ENCODE results near the gene UNC5B.
A peak's percentile ranks its signal among the peaks of the same experiment; 100 is the strongest.

UNC5B gene

DNA sequence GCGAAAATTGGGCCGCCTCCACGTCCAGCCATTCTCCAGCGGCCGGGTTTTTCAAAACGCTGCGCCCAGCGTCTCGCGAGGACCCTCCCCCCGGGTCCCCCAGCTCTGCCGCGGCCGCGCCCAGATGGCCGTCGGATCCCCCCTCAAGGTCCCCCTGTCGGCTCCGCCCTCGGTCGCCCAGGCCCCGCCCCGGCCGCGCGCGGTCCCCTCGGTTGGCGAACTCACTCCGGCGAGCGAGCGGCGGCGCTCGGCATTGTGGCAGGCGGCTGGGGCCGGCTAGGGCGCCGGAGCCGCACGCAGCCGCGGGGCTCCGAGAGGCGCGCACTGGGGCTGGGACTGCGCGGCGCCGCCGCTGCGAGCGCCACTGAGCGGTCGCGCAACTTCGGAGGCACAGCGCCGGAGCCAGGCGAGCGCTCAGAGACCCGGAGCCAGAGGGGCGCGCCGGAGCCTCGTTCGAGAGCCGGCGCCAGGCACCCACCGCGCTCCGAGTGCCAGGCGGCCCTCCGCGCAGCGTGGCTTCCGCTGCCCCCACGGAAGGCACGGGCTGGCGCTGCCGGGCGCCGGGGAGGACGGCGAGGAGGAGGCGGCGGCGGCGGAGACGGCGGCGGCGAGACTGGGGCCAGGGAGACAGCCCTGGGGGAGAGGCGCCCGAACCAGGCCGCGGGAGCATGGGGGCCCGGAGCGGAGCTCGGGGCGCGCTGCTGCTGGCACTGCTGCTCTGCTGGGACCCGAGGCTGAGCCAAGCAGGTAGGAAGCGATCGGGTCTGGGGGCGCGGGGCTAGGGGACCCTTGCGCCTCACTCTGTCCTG is at the start of gene UNC5B:
TSS of gene UNC5B (plus strand) at position 253 of the 809 bp plus-strand sequence. CDS start at position 669, 416 bp downstream.
- DNase-seq: peak; percentile 67

DNA sequence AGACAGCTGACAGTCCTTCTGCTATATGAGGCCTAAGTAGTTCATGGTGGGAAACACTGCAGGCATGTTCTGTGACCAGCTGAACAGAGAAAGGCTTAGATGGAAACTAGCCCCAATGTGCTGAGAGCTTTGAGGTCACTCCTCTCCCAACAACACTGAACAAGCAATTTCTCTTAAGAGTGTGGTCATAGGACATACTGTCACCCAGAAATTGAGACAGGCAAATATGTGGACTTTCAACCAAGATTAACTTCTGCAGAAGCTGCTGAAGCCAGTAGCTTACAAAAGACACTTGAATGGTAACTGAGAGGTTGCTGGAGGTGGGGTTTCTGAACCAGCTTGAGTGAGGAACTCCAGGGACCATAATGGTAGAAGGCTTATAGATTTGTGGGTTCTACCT is 38.9 kb upstream of the UNC5B start:
- DNase-seq: no peak

DNA sequence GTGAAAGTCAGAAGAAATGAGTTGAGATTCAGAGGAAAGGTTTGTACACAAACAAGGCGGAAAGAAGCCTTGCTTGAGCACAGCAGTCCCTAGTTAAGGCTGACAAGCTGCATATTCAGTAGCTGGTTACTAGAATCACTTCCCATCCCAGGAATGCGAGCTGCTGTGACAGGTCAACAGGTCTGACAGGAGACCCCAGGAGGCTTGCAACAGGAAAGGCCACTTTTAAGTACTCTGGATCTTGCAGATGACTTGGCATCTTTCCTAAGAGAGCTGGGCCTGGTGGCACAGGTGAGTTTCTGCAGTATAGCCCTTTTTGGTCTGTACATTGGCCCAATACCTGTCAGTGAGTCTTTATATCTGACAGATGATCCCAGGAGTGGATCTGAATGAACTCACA is 35.7 kb upstream of the UNC5B start:
- DNase-seq: no peak

DNA sequence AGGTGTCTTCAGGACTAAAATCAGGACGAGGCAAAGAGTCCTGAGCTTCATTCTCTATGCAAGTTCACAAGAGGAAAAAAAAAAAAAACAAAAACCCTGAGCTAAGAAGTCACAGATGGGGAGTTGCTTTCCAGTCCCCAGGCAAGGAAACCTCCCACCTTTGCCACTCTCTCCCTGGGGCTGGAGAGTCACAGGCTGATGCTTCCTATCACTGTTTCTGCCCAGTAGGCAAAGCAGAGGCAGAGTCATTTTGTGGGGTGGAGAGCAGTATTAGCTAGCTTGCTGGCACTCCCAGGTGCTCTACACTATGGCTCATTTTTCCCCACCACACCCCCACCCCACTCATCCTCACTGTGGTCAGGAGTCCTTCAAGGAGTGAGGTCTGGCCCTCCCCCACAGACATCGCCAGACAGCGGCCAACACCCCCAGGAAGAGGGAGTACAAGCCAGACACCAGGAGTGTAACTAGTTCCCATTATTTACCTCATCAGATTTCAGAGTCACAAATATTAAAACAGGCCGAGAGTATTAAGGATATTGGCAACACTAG is 34.6 kb upstream of the UNC5B start:
- DNase-seq: no peak

DNA sequence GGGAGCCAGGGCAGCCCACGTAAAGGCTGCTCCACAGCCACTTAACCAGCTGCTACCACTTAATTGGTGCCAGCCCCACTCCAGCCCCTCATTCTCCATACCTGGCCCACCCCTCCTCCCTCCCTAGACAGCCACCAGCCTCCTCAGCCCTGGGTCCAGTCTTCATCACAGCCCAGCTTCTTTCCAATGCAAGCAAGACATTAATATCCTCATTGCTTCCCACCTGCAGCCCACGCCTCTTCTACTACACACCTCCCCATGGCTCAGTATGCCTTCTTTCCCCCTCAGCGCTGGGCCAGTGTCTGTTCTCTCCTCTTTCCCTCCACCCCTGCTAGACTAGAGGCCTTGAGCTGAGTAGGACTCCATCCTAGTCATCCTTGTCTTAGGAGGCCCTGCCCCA is 33.5 kb upstream of the UNC5B start:
- DNase-seq: no peak

DNA sequence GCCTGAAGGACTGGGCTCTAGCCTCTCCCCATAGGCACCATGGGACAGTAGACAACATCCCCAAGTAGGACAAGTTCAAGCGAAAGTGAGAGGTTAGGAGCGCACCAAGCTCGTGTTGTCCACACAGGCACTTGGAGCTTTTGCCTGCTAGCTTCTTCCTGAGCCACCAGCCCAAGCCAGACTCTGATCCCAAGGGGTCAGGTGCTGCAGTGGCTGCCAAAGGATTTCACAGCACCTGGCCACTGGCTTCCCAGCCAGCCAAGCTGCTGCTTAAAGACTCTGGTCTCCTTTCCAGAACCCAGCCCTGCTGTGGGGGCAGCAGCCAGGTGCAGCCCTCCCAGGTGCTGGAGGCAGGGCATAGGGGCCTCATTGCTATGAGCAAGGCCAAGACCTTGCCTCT is 33.0 kb upstream of the UNC5B start:
- no peak for DNase-seq

DNA sequence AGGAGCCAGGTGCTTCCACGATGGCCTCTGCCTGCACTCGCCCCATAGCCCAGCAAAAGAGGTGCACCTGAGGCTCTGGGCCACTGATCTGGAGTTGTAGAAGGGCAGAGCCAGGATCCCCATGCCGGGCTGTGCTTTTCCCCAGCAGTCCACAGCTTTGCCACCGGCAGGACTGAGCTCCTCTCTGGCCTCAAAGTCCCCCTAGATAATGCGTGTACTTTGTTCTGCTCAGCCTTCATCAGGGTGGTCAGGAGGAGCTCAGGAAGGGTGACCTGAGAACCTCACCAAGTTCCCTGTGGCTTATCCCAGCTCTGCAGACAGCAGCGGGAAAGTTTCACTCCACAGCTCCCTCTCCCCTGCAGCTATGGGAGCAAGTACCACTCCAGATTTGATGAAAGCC is 27.9 kb upstream of the UNC5B start:
- no peak for DNase-seq

DNA sequence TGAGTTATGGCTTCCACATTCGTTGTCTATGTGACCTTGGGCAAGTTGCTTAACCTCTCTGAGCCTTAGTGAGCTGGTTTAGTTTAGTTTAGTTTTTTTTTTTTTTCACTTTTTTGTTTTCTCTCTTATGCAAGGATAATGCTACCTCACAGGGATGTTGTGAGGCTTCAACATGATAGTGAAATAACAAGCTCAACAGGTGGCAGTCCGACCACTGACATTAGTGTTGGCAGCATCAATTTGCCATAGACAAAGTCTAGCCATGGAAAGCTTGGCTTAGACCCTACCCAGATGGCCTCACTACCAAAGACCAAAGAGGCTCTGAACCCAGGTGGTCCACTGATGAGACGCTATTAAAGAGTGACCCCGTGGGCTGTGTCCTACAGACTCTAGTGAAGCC is 27.2 kb upstream of the UNC5B start:
- no peak for DNase-seq

DNA sequence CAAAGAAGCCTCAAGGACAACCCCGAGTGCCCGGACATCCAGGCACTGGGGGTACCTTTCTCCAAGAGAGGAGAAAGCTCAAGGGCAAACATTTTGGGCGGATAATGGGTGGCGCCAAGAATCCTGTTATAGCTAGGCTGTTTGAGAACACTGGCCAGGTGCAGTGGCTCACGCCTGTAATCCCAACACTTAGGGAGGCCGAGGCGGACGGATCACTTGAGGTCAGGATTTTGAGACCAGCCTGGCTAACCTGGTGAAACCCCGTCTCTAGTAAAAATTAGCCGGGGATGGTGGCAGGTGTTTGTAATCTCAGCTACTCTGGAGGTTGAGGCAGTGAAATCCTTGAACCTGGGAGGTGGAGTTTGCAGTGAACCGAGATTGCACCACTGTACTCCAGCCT is 25.2 kb upstream of the UNC5B start:
- DNase-seq: no peak

DNA sequence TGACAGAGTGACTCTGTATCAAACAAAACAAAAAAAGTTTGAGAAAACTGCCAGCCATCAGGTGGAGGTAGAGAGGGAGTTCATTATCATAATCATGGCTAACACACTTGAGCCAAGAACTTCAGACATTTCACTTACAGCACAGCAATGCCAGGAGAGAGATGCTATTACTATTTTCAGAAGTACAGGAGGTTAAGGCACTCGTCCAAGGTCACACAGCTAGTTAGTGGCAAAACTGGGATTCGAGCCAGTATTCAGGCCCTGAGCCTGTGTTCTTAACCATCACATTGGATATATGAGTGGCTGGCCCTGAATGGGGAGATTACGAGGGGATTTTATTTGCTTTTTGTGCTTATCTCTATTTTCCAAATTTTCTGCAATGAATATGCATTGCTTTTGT is 24.8 kb upstream of the UNC5B start:
- no peak for DNase-seq

DNA sequence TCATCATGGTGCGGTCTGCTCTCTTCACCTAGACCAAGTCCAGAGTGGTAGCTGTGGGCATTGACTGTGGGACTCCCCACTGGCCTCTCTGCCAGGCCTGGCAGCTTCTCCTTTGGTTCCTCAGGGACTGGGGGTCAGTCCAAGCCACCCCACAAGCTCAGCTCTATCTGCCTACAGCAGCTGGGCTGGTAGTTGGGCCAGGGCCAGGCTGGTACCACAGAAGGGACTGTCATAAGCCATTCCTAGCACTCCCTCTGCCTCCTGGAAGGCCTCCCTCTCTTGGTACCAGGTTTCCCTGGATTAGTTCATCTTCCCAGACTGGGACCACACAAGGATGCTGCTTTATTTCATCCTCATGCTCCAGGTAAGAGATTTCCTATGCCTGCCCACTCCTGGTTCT is 24.2 kb upstream of the UNC5B start:
- no peak for DNase-seq

DNA sequence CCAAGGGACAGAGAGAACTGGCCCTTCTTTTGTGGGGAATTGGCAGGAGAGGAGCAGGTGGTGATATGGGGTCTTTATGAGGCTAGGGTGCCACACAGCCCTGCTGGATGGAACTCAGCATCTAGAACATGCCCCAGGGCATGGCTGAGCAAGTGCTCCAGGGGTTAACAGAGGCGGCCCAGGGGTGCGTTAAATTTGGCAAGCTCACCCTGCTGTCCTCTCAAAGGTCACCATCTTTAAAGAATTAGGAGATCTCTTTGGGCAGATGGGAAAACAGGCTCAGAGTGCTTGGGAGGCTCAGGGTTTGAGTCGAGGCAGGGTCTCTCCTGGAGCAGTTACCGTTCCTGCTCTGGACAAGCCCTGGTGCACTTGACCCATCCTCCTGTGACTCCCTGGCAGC is 21.4 kb upstream of the UNC5B start:
- no peak for DNase-seq

DNA sequence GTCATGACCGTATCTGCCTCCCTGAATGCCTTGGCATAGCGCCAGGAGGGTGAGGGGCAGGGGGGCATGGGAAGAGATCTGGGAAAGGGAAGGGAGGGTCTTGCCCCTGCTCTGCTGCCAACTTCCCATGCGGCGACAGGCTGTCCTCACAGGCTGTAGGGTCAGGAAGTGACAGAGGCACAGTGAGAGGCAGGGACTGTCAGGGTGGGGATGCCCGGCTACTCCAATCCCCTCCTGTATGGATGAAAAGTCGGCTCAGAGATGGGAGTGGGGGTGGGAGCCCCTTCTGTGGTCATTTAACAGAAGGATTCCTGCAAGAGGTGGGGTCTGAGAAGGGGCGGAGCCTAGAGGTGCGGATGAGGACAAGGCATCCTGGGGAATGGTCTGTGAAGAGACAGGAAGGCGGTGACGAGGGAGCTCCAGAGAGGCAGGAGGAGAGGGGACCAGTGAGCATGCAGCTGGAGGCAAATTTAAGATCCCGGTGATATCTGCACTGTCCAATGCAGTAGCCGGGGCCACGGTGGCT is 20.8 kb upstream of the UNC5B start:
- DNase-seq: no peak

DNA sequence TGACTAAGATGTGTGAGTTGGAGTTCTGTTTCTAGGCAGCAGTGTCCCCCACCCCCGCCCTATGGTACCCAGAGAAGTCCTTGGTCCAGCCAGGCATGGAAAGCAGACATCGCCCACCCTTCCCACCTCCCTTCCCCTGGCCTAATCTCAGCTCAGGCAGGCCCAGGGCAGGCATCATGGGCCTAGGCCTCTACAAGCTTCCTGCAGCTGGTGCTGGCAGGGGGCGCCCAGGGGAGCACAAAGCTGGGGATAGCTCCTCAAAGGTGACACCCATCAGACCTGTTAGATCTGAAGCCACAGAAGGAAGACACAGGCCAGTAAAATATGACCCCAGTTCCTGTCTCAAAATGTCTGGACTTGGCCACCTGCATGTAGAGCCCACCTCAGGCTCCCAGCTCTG is 18.9 kb upstream of the UNC5B start:
- DNase-seq: no peak

DNA sequence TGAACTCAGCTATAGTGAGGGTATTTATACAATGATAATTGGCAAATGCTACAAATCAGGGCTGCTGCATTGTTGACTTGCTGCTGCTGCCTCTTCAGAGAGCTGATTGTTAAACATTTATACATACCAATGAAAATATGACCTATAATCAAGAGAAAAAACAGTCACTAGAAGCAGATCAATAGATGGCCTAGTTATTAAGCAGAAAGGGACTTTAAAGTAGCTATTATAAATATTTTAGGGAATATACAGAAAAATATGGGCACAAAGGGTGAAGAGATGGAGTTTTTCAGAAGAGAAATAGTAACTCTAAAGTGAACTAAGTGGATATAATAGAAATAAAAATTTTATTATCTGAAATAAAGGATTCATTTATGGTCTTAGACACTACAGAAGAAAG is 14.4 kb upstream of the UNC5B start:
- DNase-seq: no peak

DNA sequence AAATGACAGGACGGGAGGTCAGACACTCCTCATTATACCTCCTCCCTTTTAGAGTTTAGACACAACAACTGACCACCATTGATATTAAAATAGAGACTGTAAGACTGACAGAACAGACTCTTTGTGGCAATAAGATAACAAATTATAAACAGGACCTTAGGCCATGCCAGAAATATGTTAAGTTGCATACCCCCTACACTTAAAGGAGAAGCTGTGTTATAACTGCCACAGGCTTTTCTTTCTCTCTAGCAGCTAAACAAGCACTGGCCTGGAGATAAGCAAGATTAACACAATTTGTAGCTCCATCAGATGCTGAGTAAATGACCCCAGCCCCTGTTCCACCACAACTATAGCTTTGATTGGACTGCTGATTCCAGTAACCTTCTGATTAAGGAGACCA is 10.5 kb upstream of the UNC5B start:
- DNase-seq: no peak

DNA sequence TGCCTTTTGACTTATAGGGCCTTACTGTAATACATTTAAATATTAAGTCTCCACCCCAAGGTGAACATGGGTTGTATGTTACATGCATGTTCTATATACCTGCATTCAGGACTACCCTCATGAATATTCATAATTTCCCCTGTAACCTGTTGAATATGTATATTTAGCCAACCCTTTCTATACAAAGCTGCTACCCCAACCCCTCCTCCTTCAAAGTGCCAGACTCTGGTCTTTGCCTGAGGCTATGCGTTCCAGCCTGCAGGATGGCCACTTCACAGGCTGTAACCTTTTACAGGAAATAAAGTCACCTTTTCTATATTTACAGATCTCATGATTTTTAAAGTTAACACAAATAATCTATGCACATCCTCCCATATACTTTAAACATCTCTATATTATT is 10.1 kb upstream of the UNC5B start:
- DNase-seq: no peak

DNA sequence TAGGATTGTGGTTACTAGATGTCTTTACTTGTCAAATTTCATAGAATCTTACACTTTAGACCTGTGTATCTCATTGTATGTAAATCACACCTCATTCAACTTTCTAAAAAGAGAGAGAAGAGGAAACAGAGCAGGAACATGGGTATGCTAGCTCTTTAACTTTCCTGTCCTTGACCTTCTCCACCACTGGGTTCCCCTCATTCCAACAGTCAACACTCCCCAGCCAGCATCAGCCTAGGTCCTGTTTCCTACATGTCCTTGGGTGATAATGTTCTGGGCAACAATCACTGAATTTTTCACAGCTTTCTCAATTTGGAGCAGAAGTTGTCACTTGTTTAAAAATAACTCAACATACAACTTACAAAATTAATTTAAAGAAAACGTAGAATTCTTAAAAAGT is 9.2 kb upstream of the UNC5B start:
- no peak for DNase-seq

DNA sequence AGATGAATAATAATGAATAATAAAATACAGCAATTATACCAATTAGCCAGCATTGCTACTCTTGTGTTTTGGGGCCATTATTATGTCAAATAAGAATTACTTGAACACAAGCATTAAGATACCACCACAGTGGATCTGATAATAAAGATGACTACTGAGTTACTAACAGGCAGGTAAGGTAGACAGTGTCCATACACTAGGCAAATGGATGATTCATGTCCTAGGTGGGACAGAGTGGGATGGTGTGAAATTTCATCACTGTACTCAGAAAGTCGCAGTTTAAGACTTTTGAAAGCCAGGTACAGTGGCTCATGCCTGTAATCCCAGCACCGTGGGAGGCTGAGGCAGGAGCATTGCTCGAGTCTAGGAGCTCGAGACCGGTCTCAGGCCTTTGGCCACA is 8.7 kb upstream of the UNC5B start:
- no peak for DNase-seq

DNA sequence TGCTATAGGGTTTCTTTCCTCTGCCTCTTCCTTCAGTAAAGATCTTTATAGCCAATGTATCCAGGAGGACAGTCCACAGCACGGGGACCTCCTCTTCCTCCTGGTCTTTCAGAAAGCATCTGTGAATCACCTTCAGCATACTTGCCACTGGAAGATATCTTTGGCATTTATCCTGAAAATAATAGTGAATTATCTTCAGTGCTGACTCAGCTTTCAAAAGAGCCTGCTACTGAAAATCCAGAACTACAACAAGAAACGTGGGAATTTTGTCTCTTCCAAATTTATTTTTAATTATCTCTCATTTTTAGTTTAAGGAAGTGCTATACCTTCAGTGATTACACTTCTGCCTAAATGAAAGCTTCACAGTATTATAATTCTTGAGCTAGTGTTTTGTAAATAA is 7.6 kb upstream of the UNC5B start:
- no peak for DNase-seq

DNA sequence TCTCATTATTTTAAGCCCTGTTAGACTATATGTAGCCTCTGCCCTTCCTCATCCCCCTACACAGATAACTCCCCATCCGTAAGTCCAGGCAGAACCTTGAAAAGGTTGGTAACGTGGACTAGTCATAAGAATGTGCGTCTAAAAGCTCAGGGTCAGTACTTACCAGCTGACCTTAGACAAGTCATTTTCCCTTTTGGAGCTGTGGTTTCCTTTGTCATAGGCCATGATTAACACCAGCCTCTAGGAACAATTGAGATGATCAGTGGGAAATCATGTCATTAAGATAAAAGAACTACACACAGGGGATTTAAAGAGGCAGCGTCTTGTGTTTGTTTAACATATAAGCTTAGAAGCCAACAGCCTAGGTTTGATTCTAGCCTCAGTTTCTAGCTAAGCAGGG is 6.9 kb upstream of the UNC5B start:
- no peak for DNase-seq

DNA sequence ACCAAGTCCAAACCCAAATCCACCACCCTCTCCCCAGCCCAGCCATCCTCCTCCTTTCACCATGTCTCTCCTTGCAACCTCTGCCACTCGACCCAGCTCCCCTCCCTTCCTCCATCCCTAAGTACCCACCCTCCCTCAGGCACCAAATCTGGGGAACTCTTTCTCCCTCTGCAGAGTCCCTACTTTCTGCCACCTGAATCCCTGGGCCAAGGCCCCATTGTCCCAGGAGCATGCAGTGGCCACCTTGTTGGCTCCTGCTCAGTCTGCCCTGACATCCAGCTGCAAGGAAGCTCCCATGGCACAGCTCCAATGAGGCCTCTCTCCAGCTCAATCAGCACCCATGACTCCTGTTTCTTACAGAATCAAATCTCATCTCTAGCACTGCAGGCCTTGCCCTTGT is 5.5 kb upstream of the UNC5B start:
- DNase-seq: no peak

DNA sequence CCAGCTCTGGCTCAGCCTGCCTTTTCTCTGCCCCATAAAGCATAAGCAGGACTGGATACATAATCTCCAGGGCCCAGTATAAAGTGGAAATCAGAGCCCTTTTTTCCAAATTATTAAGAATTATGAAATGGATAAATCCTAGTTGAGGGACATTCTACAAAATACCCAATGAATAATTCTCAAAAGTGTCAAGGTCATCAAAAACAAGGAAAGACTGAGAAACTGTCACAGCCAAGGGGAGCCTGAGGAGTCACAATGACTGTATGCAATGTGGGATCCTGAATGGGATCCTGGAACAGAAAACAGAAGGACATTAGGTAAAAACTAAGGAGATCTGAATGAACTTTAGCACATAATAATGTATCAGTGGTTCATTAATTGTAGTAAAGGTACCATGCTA is 4.8 kb upstream of the UNC5B start:
- DNase-seq: no peak

DNA sequence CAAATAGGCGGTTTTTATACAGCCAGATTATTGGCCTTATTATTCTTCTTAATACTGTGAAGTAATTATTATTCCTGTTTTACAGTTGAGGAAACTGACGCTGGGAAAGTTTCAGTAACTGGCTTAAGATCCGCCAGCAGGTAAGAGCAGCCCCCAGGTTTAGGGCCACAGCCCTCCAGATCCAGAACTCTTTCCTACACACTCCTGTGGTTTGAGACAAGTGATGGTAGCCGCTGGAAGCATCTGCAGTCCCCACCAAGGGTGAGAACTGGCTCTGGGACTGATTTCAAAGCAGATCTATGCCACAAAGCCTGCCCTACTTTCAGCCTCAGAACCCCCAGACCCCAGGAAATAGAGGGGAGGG is 3.0 kb upstream of the UNC5B start:
- no peak for DNase-seq
